Measurements from ENCODE around the gene NEXMIF.
"Not testable (repeated sequence)": the region's sequence is repeated elsewhere in the genome, so short reads cannot be mapped to it uniquely, and the experiment has no call there.

Gene NEXMIF

DNA sequence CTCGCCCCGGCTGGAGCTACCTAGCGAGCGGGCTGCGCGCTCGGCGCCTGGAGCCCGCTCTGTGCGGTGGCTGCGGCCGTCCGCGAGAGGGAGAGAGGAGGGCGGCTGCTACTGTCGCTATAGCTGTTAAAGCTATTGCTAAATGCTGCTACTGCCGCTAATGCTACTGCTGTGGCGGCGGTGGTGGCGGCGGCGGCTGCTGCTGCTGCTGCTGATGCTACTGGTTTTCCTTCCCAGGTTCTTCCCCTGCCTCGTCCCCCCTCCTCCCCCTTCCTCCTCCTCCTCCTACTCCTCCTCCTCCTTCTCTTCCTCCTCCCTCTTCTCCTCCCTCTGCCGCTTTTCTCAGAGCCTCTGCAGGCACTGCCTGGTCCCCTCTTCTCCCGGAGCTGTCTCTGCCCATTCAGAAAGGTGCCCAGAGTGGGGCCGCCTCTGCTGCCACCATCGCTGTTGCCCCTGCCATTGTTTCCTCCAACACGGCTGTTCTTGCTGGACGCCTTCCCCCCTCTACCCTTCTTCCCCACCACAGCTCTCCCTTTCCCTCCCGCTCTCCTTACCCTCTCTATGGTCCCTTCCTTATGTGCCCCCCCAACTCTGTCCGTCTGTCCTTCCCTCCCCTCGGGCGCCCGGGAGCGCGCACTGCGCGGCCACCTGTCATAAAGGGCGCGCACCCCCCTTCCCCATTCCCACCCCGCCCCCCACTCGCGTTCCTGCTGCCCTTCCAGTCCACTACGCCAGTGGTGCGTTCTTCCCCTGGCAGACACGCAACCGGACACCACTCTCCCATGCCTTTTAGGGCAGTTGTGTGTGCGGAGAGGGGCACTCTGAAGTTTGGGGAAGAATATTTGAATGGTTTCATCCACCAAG is at the start of gene NEXMIF:
TSS of gene NEXMIF (minus strand) at position 228 of the 864 bp plus-strand sequence.
- DNase-seq = peak; percentile 45

DNA sequence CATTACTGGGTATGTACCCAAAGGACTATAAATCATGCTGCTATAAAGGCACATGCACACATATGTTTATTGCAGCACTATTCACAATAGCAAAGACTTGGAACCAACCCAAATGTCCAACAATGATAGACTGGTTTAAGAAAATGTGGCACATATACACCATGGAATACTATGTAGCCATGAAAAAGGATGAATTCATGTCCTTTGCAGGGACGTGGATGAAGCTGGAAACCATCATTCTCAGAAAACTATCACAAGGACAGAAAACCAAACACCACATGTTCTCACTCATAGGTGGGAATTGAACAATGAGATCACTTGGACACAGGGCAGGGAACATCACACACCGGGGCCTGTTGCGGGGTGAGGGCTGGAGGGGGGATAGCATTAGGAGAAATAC is 36.7 kb upstream of the NEXMIF start:
- DNase-seq = not testable (repeated sequence)

DNA sequence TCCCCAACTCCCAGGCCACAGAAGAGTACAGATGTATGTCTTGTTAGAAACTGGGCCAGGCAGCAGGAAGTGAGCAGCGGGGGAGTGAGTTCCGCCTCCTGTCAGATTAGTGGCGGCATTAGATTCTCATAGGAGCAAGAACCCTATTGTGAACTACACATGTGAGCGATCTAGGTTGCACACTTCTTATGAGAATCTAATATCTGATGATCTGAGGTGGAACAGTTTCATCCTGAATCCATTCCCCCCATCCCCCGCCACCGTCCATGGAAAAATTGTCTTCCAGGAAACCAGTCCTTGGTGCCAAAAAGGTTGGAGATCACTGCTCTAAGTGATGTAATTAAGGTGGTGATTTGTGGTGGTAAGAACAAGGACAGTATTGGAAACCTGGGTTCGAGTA is 24.5 kb upstream of the NEXMIF start:
- no peak for DNase-seq

DNA sequence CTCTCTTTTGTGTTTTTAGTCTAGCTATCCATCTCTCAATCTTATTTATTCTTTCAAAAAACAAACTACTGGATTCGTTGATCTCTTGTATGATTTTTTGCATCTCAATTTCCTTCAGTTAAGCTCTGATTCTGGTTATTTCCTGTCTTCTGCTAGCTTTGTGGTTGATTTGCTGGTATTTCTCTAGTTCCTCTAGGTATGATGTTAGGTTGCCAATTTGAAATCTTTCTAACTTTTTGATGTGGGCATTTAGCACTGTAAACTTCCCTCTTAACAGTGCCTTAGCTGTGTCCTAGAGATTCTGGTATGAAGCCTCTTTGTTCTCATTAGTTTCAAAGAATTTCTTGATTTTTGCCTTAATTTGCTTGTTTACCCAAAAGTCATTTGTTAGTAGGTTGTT is 15.2 kb upstream of the NEXMIF start:
- DNase-seq = no peak

DNA sequence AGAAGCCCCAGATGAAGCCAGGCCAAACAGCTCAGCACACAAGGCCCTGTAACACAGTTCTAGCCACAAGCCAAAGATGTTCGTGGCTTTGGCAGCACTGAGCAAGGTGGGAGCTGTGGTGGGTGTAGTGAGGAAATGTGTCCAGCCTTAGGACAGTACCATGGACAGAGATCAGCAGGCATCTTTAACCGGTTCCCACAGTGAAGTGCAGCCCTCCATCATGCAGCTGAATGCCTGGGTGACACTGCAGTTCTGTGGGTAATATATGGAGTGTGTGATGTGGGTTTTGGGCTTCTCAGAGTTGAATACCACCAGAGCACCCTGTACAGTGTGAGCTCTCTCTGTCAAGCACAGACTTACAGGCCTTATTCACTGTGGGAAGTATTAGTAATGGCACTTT is 6.0 kb upstream of the NEXMIF start:
- DNase-seq = no peak

DNA sequence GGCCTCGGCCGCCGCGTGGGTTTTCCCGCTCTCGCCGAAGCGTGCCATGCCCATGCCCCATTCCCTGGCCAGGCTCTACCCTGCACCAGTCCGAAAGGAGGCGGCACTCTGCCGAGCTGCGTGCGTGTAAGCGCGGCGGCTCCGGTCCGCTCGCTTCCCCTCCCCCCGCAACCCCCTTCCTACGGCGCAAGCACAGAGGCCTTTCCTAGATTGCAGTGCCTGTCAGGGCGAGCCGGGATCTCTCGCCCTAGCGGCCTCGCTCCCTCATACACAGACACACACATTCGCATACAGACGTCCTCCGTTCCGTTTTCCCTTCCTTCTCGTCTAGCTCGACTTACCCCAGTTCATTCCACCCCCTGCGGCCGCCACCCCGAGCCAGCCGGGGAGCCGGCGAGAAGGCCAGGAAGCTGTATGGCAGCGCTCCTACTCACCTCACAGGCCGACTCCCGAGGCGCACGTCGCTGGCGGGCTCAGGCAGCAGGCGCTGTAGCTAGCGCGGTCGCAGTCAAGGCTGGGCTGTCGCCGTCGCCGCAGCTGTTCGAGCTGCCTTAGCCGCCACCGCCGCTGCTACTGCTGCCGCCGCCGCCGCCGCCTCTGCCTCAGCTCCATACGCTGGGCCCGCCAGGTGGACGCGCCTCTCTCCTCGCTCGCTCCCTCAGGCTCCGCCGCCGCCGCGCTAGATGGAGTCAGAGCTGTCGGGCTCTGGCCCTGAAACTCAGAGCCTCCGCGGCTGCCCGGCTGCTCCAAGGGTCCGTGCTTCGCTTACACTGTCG is 615 bp downstream of the NEXMIF start:
- peak; percentile 45 for DNase-seq

DNA sequence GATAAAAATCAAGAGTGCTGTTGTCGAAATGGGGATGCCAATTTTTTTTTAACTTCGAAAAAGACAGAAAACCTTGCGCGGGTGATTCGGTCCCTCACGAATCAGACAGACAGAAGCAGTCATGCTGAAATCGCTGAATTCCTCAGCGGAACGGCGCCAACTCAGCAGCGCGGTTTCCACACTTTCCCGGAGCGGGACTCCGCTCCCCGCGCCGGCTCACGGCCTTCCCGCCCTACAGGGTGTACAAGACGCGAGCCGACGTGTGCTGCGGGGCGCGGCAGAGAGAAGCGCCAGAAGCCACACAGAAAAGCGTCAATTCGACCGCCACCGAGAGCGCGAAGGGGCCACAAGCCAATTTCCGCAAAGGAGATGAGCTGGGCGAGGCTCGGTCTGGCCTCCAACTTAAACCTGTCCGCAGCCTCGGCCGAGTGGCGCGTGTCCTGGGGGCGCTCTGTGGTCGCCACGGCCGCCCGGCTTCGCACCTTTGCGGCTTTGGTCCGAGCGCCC is 1.3 kb downstream of the NEXMIF start:
- DNase-seq = peak; percentile 2

DNA sequence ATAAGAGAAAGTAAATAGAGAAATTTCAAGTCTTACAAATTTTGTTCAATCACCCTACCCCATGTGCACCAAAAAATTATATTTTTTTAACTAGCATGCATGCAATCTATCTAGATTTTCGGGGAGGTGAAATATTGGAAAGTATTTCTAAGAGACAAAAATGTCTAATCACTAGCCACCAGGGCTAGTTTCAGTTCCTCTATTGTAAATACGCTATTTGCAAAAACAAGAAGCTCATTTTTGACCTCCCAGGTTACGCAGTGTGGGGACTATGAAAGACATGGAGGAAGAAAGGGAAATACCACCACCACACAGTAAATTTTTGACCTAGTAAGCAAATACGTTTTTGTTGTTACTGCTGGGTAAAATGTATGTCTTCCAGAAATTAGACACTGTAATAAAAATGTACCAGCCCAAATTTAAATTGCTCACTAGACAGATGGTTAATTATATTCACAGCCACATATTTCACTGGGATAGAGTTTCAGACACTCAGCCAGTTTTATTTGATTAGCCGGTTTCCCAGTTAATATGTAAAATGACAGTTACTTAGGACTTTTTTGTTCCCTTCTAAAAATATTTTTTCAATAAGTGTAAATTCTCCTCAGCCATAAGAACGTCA is 2.2 kb downstream of the NEXMIF start:
- no peak for DNase-seq

DNA sequence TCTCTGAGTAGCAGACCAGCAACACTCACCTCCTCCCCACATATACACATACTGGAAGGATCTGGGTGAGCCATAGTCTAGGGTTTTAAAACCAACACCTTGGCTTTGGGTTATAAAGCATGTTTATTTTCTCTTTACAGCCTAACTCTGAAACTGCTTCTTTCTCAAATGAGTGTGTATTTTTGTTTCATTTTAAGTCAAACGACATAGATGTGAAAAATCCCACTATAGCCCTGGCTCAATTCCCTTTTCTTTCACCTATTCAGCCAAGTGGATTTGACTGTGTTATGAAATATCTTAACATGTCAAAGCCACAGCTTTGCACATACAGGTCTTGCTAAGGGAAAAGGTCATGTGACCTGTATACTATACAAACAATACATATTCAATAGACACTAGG is 13.8 kb downstream of the NEXMIF start:
- DNase-seq = no peak

DNA sequence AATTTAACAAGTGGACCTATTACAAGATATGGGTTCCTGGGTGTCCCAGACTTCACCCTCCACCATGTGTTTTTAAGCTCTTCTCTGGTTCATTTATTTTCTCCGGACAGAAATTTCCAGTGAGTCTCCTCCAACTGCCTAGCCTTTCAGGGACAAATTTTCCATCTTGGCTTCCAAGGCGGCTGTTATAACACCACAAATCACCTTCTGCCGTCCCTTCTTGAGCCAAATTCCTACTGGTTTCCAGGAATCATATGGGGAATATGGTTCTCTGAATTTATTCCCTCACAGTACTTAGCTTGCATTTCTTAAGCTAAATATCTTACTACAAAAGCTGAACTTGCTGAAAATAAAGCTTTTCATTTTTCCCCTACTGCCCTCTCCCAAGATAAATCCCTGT is 18.8 kb downstream of the NEXMIF start:
- DNase-seq = no peak

DNA sequence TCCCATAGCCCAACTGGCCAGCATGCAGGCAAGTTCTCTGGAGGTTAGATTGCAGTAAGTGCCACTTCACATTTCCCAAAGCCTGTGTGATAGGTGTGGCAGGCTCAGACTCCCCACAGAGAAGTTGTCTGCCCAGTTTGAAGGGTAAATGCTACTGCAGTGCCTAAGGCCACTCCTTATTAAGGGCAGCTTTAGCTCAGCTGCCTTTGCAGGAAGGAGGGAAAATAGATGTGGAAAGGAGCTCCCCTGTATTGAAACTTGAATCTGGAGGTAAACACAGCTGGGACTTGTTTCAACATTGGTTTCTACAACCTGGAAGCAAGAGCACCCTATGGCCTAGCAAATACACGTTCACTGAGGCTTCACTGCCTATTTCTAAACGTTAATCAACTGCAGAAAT is 22.4 kb downstream of the NEXMIF start:
- DNase-seq = no peak

DNA sequence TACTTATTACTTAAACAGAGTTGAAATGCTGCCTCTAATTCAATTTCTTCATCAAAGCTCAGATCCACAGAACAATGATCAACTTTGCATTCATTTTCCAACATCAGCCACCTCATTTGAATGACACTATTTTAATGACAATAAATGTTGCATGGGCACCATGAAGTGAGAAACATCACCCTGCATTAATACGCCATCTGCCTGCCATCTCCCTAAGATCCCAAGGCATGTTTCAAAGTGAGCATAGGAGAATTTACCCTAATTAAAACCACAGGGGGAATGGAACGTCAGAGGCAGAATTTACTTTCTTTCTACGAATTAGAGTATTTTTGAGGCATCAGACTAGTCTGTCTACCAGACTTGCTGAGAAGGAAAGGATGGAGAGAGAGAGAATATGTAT is 32.7 kb downstream of the NEXMIF start:
- no peak for DNase-seq

DNA sequence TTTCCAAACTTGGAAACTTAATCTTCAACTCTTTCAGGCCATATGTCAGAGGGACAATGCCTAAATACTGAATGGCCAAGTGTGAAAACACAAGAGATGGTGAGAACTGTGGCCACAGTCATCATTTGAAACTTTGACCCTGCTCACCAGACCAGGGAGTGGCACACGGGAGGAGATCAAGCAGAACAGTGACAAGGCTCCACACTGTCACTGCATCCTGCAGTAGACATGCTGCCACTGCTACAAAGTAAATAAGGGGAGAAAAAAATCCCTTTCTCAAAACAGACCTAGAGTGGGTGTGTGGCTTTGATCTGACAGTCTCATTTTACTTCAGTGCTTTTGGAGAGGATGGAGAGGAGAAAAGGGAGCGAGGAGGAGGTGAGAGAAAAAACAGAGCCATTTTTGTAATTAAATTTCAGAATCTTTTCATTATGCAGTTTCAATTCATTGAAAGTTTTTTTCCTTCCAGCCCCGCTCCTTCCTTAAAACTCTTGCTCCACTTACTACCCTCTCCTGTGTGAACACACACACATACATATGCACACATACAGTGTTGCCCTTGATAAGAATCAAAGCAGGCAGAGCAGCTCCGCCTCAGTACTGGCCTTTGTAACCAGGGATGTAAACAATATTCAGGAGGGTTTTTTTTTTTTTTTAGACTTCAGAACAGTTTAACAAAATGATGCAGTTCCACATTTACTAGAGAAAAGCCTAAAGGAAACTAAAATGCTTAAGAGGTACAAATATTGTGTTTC is 34.4 kb downstream of the NEXMIF start:
- DNase-seq = no peak

DNA sequence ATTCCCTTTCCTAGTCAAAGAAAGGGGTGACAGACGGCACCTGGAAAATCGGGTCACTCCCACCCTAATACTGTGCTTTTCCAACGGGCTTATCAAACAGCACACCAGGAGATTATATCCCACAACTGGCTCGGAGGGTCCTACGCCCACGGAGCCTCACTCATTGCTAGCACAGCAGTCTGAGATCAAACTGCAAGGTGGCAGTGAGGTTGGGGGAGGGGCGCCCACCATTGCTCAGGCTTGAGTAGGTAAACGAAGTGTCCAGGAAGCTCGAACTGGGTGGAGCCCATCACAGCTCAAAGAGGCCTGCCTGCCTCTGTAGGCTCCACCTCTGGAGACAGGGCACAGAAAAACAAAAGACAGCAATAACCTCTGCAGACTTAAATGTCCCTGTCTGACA is 42.9 kb downstream of the NEXMIF start:
- not testable (repeated sequence) for DNase-seq

DNA sequence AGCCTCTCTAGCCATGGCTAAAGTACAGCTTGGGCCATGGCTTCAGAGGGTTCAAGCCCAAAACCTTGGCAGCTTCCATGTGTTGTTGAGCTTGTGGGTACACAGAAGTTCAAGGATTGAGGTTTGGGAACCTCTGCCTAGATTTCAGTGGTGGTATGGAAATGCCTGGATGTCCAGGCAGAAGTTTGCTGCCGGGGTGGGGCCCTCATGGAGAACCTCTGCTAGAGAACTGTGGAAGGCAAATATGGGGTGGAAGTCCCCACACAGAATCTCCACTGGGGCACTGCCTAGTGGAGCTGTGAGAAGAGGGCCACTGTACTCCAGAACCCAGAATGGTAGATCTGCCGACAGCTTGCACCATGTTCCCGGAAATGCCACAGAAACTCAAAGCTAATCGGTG is 59.5 kb downstream of the NEXMIF start:
- DNase-seq = no peak

DNA sequence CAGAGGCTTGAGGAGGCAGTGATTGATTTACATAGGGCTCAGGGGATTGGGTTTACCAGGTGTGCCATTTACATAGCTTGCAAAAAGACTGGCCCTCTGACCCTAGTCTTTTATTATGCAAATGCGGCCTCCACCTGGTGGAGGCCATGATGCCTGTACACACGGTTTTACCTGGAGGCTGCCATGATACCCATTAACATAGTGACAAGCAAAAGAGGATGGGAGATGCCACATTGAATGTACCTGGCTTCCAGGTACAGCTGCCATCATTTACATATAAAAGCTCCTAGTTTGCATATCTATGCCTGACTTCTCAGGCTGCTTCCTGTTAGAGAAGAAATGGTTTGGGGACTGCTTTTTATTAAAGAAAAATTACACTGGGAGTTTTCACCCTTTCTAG is 72.0 kb downstream of the NEXMIF start:
- DNase-seq = no peak

DNA sequence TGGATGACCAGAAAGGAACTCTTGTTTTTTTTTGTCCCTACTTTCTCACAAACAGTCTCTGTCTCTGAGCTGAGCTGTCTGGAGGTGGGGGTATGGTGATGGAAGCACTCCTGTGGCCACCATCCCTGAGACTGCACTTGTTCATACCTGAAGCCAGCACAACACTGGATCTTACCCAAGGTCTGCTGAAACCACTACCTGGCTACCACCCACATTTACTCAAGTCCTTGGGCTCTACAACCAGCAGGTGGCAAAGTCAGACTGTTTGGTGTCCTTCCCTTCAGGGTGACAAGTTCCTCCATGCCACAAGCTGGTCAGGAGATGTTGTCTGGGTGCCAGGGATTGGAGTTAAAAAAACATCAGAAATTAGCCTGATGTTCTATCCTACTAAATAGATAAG is 89.7 kb downstream of the NEXMIF start:
- DNase-seq = no peak

DNA sequence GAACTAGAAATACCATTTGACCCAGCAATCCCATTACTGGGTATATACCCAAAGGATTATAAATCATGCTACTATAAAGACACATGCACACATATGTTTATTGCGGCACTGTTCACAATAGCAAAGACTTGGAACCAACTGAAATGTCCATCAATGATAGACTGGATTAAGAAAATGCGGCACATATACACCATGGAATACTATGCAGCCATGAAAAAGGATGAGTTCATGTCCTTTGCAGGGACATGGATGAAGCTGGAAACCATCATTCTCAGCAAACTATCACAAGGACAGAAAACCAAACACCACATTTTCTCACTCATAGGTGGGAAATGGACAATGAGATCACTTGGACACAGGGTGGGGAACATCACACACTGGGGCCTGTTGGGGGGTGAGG is 105.5 kb downstream of the NEXMIF start:
- not testable (repeated sequence) for DNase-seq

DNA sequence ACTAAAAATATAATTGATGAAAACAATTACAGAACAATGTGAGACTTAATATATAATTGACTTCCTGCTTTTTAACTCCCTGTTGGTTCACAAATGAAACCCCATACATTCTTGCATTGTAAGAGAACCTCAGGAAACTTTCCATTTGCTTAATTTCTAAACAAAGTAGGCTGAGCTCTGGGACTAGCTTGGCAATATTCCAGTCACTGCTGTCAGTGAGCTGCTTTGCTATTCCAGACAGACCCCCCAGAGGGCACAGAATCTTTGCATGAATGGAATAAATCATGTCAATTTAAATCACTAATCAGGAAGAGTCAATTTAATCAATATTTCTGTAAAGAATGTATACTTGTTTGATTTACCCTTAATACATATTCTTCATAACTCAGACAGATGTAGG is 110.6 kb downstream of the NEXMIF start:
- DNase-seq = no peak

DNA sequence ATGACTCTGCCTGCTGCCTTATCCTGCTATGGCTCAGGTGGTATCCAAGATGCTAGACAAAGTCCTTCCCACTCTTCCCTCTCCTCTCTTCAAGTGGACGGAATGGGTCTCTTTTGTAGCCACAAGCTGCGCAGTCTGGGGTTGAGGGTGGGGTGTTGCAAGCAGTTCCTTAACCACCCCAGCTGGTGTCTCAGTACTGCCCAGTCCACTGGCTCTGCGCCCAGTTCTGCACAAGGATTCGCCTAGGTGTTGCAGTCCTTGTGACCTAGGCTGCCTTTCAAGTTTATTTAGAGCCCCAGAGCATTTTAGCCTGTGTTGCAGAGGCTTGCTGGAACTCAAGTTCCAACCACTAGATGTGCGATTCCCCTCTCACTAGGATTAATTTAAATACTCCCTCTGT is 120.7 kb downstream of the NEXMIF start:
- no peak for DNase-seq

DNA sequence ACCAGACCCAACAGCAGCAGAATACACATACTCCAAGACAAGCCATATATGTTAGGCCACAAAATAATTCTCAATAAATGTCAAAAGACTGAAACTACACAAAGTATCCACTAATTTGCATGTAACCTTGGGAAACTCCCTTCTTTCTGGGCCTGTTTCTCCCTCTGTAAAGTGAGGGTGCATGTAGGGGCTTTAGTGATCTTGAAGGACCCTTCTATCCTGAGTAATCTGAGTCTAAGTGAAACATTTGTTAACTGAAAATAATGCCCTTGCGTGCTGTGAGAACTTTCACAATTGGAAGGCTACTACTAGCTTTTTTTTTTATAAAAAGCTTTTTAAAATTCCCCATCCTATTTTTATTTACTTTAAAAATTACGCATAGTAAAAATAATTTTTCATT is 125.2 kb downstream of the NEXMIF start:
- DNase-seq = no peak

DNA sequence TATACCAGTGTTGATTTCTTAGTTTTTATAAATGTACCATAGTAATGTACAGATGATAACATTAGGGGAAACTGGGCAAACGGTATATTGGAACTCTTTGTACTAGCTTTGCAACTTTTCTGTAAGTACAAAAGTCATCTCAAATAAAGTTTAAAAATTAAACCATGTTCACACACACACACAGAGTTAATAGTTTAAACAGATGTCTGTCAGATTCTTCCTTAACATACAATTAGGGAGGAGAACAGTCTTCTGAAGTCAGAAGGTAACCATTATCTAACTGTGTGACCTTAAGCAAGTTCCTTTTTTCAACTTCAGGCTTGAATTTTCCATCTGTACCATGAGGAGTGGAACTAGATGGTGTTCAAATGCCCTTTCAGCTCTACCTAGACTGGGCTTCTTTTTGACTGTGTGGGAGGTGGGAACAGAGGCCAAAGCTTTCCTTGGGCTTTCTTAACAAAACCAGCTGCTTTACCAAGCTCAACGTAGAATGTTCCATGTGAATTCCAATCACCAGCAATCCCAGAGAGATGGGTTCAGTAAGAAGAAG is 127.8 kb downstream of the NEXMIF start:
- DNase-seq = no peak

Measured in NCI-H69 (cell line).